DND-41 (cell line): ENCODE measurements around the gene SMAD1.

Experiments
- ATAC-seq: fragments of 200-7000 bp; cut with Tn5 transposase; 3 replicates; pipeline ENCODE4 v1.9.1; 2021; ENCODE audit warnings: low read depth; ENCODE audit not compliant: insufficient read depth
- DNase-seq: peaks from one replicate; pipeline ENCODE4 v3.0.0-alpha.2; 2020
- H2AFZ ChIP-seq: 2 replicates; pipeline ENCODE4 v1.6.0; 2012; ENCODE audit warnings: low read depth, low read length
- H3K27ac ChIP-seq: 2 replicates; pipeline ENCODE4 v1.5.1; 2012; ENCODE audit warnings: low read length, inconsistent platforms
- H3K27me3 ChIP-seq: fragments of 200-600 bp; sonication (generic); 2 replicates; pipeline ENCODE4 v1.6.0; 2012; ENCODE audit warnings: low read length, mild to moderate bottlenecking, inconsistent platforms; ENCODE audit not compliant: insufficient read depth, poor library complexity
- H3K36me3 ChIP-seq: 2 replicates; pipeline ENCODE4 v1.5.1; 2012; ENCODE audit warnings: low read length, inconsistent platforms; ENCODE audit not compliant: insufficient read depth
- H3K4me1 ChIP-seq: 2 replicates; pipeline ENCODE4 v1.5.1; 2012; ENCODE audit warnings: mild to moderate bottlenecking, low read length; ENCODE audit not compliant: insufficient read depth
- H3K4me2 ChIP-seq: 2 replicates; pipeline ENCODE4 v1.6.0; 2012; ENCODE audit warnings: mild to moderate bottlenecking, moderate library complexity, low read length, inconsistent platforms; ENCODE audit not compliant: insufficient read depth
- H3K4me3 ChIP-seq, 2 experiments: fragments of 200-600 bp in 1 of 2; shearing (Covaris generic) in 1 of 2; 2 replicates each; pipeline ENCODE4 v1.5.1; 2012 to 2016; ENCODE audit warnings: inconsistent platforms in 2 of 2, low read length in 2 of 2, mild to moderate bottlenecking in 2 of 2, low read depth in 1 of 2, moderate library complexity in 1 of 2
- H3K79me2 ChIP-seq: 2 replicates; pipeline ENCODE4 v1.6.0; 2012; ENCODE audit warnings: low read length, inconsistent platforms; ENCODE audit not compliant: insufficient read depth
- H3K9ac ChIP-seq: 2 replicates; pipeline ENCODE4 v1.6.0; 2012; ENCODE audit warnings: low read depth, mild to moderate bottlenecking, inconsistent platforms, low read length, moderate library complexity
- H3K9me3 ChIP-seq: 2 replicates; pipeline ENCODE4 v1.5.1; 2012; ENCODE audit warnings: low read length, moderate library complexity, mild to moderate bottlenecking, inconsistent platforms; ENCODE audit not compliant: insufficient read depth, severe bottlenecking
- H4K20me1 ChIP-seq: 2 replicates; pipeline ENCODE4 v1.6.0; 2012; ENCODE audit warnings: low read length; ENCODE audit not compliant: insufficient read depth
- CTCF ChIP-seq: IDR thresholded peaks from 2 replicates; pipeline ENCODE4 v1.5.1; 2012; ENCODE audit warnings: borderline replicate concordance, low read length, moderate library complexity, mild to moderate bottlenecking; ENCODE audit not compliant: poor library complexity, severe bottlenecking; ENCODE audit errors: extremely low read depth
- EZH2 ChIP-seq: IDR thresholded peaks from 3 replicates; pipeline ENCODE4 v1.6.1; 2012; ENCODE audit warnings: borderline replicate concordance, low read depth, mild to moderate bottlenecking, moderate library complexity, low read length, inconsistent platforms; ENCODE audit not compliant: severe bottlenecking

SMAD1 gene

GRCh38 chr4:145453163-145453520, 28.5 kb upstream of the SMAD1 start:
- Histone ChIP-seq H3K9me3 (no peaks in the 10 kb centered on the region), H3K27ac (no peak overlapping the region), H3K79me2 (no peaks in the 10 kb centered on the region), H2AFZ (no peak overlapping the region), H3K36me3 (no peaks in the 10 kb centered on the region), H3K4me3 (no peak overlapping the region), H3K4me2 (no peak overlapping the region), H4K20me1 (no peaks in the 10 kb centered on the region), H3K27me3 (no peaks in the 10 kb centered on the region), H3K4me1 (no peaks in the 10 kb centered on the region), H3K9ac (no peak overlapping the region)
- ATAC-seq (no peak), DNase-seq (no peak)
- TF ChIP-seq EZH2 (no peak), CTCF (no peak)

- TF ChIP-seq EZH2 (no peak), CTCF (no peak)
- H3K27ac ChIP-seq = no peak overlapping the region
These were observed 8.4 kb upstream of the SMAD1 start for GRCh38 chr4:145473203-145473602.

DNA sequence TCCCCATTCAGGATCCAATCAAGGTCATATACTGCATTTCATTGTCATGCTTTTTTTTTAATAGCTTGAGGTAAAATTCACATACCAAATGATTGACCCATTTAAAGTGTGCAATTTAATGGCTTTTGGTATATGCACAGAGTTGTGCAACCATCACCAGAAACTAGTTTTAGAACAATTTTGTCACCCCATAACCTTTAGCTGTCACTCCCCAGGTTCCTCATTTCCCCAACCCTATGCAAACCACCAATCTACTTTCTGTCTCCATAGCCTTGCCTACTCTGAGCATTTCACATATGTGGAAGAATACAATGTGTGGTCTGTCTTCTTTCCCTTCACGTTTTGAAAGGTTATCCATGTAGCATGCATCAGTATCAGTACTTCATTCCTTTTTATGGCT, 1.4 kb upstream of the SMAD1 start:
- Histone ChIP-seq H3K27me3 (peaks cover 48% of the 10 kb centered on the region), H3K9me3 (no peaks in the 10 kb centered on the region), H3K4me2 (no peak overlapping the region), H2AFZ (no peak overlapping the region), H3K4me3 (no peak overlapping the region), H3K36me3 (no peaks in the 10 kb centered on the region), H3K27ac (no peak overlapping the region), H4K20me1 (no peaks in the 10 kb centered on the region), H3K9ac (no peak overlapping the region), H3K4me1 (peaks cover 21% of the 10 kb centered on the region), H3K79me2 (no peaks in the 10 kb centered on the region)
- no peak for ATAC-seq
- TF ChIP-seq CTCF (no peak), EZH2 (no peak)
- DNase-seq = no peak

More at GRCh38 chr4:145473203-145473602, 8.4 kb upstream of the SMAD1 start:
- Histone ChIP-seq H3K79me2 (no peaks in the 10 kb centered on the region), H3K4me1 (no peaks in the 10 kb centered on the region), H4K20me1 (no peaks in the 10 kb centered on the region), H3K9ac (no peak overlapping the region), H3K27me3 (no peaks in the 10 kb centered on the region), H3K4me3 (no peak overlapping the region), H3K36me3 (no peaks in the 10 kb centered on the region), H3K4me2 (no peak overlapping the region), H3K9me3 (peaks cover 6% of the 10 kb centered on the region), H2AFZ (no peak overlapping the region)
- DNase-seq (no peak), ATAC-seq (no peak)

DNA sequence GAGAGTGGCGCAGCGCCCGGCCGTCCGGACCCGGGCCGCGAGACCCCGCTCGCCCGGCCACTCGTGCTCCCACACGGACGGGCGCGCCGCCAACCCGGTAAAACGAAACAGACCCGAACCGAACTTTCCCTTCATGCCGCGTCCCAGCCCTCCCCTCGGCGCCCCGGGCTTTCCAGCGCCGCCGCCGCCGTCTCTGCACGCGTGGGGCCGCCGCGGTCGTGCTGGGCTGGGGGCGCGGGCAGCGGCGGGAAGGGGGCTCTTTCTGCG, 222 bp downstream of the SMAD1 start:
- DNase-seq (no peak), ATAC-seq (peak; percentile 37)
- H3K4me2 ChIP-seq = peak overlapping the region; percentile 76
- TF ChIP-seq CTCF (no peak), EZH2 (peak; percentile 7)
- no peaks in the 10 kb centered on the region for H3K79me2 ChIP-seq
- H3K9me3 ChIP-seq = no peaks in the 10 kb centered on the region
- no peaks in the 10 kb centered on the region for H3K36me3 ChIP-seq
- peak overlapping the region; percentile 57 for H2AFZ ChIP-seq
- H4K20me1 ChIP-seq = no peaks in the 10 kb centered on the region
- peak overlapping the region; percentile 11 to 53; a peak in 3 of 4 replicates for H3K4me3 ChIP-seq
- peaks cover 21% of the 10 kb centered on the region for H3K4me1 ChIP-seq
- H3K9ac ChIP-seq = peak overlapping the region; percentile 40; the same call in 1 of the 2 replicates
- peaks cover 53% of the 10 kb centered on the region for H3K27me3 ChIP-seq
- no peak overlapping the region for H3K27ac ChIP-seq
